Lower lobe of right lung (tissue), 2 donors: ENCODE data around the gene PCSK6. TPM values are rescaled to one million over a fixed set of nuclear protein-coding genes. Genes with fewer than 3 reads are reported as not detected.

Experiments
- ATAC-seq, 2 donors: fragments of 200-7000 bp; cut with Tn5 transposase; one replicate each; pipeline ENCODE4 v1.9.1; 2020 to 2022; ENCODE audit warnings: mild to moderate bottlenecking in 2 of 2, moderate library complexity in 2 of 2
- DNase-seq: peaks from one replicate; pipeline ENCODE4 v3.0.0-alpha.2; 2020
- H3K27ac ChIP-seq: fragments of 200-600 bp; one replicate; pipeline ENCODE4 v1.8.0; 2022
- H3K27me3 ChIP-seq: fragments of 200-600 bp; one replicate; pipeline ENCODE4 v1.8.0; 2022; ENCODE audit warnings: low read depth
- H3K36me3 ChIP-seq: fragments of 200-600 bp; one replicate; pipeline ENCODE4 v1.8.0; 2022; ENCODE audit warnings: mild to moderate bottlenecking
- H3K4me1 ChIP-seq: fragments of 200-600 bp; one replicate; pipeline ENCODE4 v1.8.0; 2022
- H3K4me3 ChIP-seq: fragments of 200-600 bp; one replicate; pipeline ENCODE4 v1.8.0; 2022; ENCODE audit warnings: mild to moderate bottlenecking
- H3K9me3 ChIP-seq: fragments of 200-600 bp; one replicate; pipeline ENCODE4 v1.8.0; 2022
- CTCF ChIP-seq: fragments of 200-600 bp; IDR thresholded peaks from one replicate; pipeline ENCODE4 v1.8.0; 2022; ENCODE audit warnings: antibody characterized with exemption, mild to moderate bottlenecking
- intact Hi-C: fragments of 100-400 bp; cut with DNase I; formaldehyde crosslinking; loops from one replicate; pipeline ENCODE4 v1.11.0; 2022
- total RNA-seq: library from RNA; stranded (reverse); fragmentation: NEBNext Ultra II Directional; extraction: Animal tissue kit (Norgen Biotek cat#: 25700); gene quantifications from one replicate; pipeline ENCODE4 v1.2.1, GENCODE V29; 2021
- donor health status: DM: no; HTN: yes; CAD: no; lungs with severe emphysema.

The PCSK6 gene
- total RNA-seq, 1 donor from 2014 or later = 12.3 TPM

GRCh38 chr15:101536166-101536874, 46.8 kb upstream of the PCSK6 start:
- DNase-seq = no peak
- H3K36me3 ChIP-seq = no peaks in the 10 kb centered on the region
- no peak for TF ChIP-seq CTCF

GRCh38 chr15:101535170-101535902, 45.8 kb upstream of the PCSK6 start:
- ATAC-seq (no peak), DNase-seq (no peak)
- intact Hi-C loops = no loop called here
- Histone ChIP-seq H3K4me3 (no peak overlapping the region), H3K27ac (no peak overlapping the region), H3K9me3 (no peaks in the 10 kb centered on the region), H3K27me3 (no peaks in the 10 kb centered on the region), H3K4me1 (no peaks in the 10 kb centered on the region), H3K36me3 (no peaks in the 10 kb centered on the region)
- TF ChIP-seq CTCF = no peak

More at GRCh38 chr15:101536166-101536874, 46.8 kb upstream of the PCSK6 start:
- no peaks in the 10 kb centered on the region for H3K4me1 ChIP-seq
- no peaks in the 10 kb centered on the region for H3K27me3 ChIP-seq
- no peak overlapping the region for H3K4me3 ChIP-seq
- no peak for ATAC-seq
- intact Hi-C loops = no loop called here
- no peaks in the 10 kb centered on the region for H3K9me3 ChIP-seq
- H3K27ac ChIP-seq = no peak overlapping the region

- intact Hi-C loops = no loop called here
- no peak for TF ChIP-seq CTCF
- H3K27ac ChIP-seq = no peak overlapping the region
- no peaks in the 10 kb centered on the region for H3K27me3 ChIP-seq
- ATAC-seq (no peak), DNase-seq (no peak)
- H3K36me3 ChIP-seq = no peaks in the 10 kb centered on the region
- no peaks in the 10 kb centered on the region for H3K9me3 ChIP-seq
- no peak overlapping the region for H3K4me3 ChIP-seq
- H3K4me1 ChIP-seq = no peaks in the 10 kb centered on the region
Measured at GRCh38 chr15:101534376-101534970, 45.0 kb upstream of the PCSK6 start.

DNA sequence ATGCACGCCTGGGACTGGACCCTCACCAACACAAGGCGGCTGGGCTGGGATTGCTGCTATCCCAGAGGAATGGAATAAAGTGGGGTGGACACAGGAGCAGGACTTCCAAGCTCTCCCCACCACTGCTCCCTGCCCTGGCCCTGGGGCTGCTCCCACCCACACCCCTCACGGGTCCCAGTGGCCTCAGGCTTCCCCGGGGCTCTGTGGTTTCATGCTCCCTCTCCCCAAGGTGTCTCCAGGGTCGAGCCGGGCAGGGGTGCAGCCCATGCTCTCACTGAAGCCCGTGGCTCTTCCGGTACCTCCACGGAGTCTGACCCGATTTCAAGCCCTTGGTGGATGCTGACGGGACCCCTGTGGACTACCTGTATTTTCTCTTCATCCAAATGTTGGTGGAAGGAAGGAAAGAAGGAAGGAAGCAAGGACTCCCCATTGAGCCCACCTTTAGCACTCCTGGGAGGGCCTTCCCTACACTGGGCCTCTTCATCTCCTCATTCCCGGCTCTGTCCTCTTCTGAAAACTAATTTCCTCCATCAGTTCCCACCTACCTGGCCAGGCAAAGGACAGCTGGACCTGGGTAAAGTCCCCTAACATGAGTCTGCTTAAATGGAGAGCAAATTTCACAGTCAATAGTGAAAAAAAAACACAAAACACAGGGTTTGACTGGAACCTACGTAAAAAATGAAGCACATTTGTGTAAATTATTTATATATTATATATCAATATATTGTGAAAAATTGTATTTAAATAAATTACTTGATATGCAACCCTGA, 44.0 kb upstream of the PCSK6 start:
- peaks cover 6% of the 10 kb centered on the region for H3K4me1 ChIP-seq
- intact Hi-C loops = no loop called here
- H3K27me3 ChIP-seq = no peaks in the 10 kb centered on the region
- TF ChIP-seq CTCF = no peak
- no peaks in the 10 kb centered on the region for H3K36me3 ChIP-seq
- DNase-seq (no peak), ATAC-seq (no peak)
- no peak overlapping the region for H3K4me3 ChIP-seq
- no peaks in the 10 kb centered on the region for H3K9me3 ChIP-seq
- no peak overlapping the region for H3K27ac ChIP-seq

DNA sequence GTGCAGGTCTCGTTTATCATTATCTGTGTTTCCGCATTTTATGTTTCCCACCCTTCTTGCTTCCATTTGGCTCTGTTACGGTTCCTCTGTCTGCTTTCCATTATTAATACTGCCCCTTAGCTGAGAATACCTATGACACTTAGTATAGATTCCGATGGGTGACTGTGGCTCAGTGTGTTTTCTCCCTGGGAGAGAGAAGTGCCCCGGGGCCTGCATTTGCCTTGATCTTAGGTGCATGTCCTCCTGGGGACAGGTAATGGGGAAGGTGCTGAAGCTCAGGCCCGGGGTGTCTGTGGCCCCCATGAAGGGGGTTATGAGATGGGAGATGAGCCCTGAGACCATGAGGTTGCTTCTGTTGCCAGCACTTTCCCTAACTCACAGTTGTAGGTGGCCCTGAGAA, 43.4 kb upstream of the PCSK6 start:
- H3K27me3 ChIP-seq = no peaks in the 10 kb centered on the region
- H3K4me3 ChIP-seq = no peak overlapping the region
- DNase-seq (no peak), ATAC-seq (no peak)
- intact Hi-C loops = no loop called here
- no peak for TF ChIP-seq CTCF
- peaks cover 13% of the 10 kb centered on the region for H3K4me1 ChIP-seq
- H3K9me3 ChIP-seq = no peaks in the 10 kb centered on the region
- H3K27ac ChIP-seq = no peak overlapping the region
- H3K36me3 ChIP-seq = no peaks in the 10 kb centered on the region
